ENCODE results near the gene KIZ.
A peak's percentile ranks its signal among the peaks of the same experiment; 100 is the strongest.

Gene KIZ

DNA sequence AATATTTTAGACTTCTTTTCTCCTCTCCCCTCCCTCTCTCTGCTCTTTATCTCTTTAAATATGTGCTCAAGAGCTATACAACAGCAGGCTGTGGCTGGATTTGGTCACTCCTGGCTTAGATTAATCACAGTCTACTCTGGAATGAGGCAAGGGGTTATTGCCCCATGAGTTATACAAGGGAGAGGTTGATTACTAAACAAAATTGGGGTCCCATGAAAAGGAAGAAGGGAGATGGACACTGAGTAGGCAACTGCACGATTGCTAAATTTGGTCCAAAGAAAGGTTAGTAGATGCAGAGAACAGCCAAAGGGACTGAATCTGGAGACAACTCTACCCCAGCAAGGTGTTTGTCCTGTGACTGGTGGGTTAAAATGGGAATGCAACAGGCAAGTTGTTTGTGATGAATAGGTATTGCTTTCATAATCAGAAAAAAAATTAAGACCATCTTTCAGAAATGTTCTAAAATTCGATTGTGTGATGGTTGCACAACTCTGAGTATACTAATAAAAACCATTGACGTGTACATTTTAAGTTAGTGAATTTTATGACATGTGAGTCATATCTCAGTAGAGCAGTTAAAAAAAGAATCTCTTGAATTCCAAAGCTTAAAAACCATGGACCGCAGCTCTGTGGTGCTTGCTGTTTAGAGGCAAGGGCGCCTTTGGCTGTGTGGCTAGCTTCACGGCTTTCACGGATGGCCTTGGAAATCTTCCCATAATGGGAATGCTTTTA lies 57.1 kb downstream of the KIZ start:
- peak; percentile 11 for DNase-seq (ENCODE audit: low read depth)
- TF ChIP-seq, protein P1, sequence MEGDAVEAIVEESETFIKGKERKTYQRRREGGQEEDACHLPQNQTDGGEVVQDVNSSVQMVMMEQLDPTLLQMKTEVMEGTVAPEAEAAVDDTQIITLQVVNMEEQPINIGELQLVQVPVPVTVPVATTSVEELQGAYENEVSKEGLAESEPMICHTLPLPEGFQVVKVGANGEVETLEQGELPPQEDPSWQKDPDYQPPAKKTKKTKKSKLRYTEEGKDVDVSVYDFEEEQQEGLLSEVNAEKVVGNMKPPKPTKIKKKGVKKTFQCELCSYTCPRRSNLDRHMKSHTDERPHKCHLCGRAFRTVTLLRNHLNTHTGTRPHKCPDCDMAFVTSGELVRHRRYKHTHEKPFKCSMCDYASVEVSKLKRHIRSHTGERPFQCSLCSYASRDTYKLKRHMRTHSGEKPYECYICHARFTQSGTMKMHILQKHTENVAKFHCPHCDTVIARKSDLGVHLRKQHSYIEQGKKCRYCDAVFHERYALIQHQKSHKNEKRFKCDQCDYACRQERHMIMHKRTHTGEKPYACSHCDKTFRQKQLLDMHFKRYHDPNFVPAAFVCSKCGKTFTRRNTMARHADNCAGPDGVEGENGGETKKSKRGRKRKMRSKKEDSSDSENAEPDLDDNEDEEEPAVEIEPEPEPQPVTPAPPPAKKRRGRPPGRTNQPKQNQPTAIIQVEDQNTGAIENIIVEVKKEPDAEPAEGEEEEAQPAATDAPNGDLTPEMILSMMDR (IDR thresholded peaks at IDR 0.05; ENCODE audit: control insufficient read depth, extremely low read depth, insufficient read depth), result no peak
- no peak overlapping the region for H3K4me3 ChIP-seq (ENCODE audit: low read depth, low read length)

DNA sequence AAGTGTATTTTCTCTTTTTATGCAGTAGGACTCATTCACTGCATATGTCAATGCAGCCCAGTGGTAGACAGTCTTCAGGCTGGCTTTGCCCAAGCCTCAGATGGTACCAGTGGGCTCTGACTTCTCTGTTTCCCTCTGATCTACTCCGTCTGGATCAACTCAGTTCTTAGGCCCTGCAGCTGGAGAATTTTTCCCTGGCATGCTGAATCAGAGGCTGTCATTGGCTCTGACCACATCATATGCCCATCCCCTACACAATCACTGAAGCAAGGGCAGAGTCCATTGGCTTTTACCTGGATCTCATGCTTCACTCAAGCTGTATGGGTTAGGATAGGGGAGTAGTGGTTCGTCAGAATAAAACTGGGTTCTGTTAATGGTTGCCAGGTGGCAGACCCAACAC lies 57.8 kb downstream of the KIZ start:
- DNase-seq (ENCODE audit: low read depth), result no peak
- no peak overlapping the region for H3K4me3 ChIP-seq (ENCODE audit: low read depth, low read length)
- TF ChIP-seq, protein P1 (IDR thresholded peaks at IDR 0.05; ENCODE audit: control insufficient read depth, extremely low read depth, insufficient read depth), result no peak

DNA sequence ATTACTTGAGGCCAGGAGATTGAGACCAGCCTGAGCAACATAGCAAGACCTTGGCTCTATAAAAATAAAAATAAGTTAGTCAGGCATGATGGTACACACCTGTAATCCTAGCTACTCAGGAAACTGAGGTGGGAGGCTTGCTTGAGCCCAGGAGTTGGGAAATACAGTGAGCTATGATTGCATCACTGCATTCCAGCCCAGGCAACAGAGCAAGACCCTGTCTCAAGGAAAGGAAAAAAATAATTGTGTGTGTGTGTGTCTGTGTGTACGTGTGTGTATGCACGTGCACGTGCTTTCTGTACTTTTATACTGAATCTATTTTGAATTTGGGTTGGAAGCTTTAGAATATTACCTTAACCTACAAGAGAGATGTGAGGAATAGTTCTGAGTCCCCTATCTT lies 58.9 kb downstream of the KIZ start:
- DNase-seq (ENCODE audit: low read depth), result no peak

DNA sequence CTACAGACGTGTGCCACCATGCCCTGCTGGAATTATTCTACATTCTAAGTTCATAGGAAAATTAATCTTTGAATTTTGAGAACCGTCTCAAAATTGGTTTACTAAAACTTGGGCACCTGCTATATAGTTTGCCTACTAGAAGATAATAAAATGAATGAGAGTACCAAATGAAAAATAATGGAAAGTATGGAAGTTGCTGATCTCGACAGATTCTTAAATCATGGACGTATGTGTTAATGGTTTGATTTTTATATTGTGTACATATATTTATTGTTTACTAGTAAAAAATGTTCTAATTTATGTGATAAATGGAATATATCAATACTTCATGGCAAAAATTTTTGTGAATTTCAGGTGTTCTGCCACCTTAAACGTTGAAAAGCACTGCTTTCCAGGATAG lies 60.0 kb downstream of the KIZ start:
- no peak for DNase-seq (ENCODE audit: low read depth)
- TF ChIP-seq, protein P1 (IDR thresholded peaks at IDR 0.05; ENCODE audit: control insufficient read depth, extremely low read depth, insufficient read depth), result no peak
- no peak overlapping the region for H3K4me3 ChIP-seq (ENCODE audit: low read depth, low read length)

More for the DNA sequence above, 58.9 kb downstream of the KIZ start:
- TF ChIP-seq, protein P1 (IDR thresholded peaks at IDR 0.05; ENCODE audit: control insufficient read depth, extremely low read depth, insufficient read depth), result no peak
- H3K4me3 ChIP-seq (ENCODE audit: low read depth, low read length), result no peak overlapping the region

DNA sequence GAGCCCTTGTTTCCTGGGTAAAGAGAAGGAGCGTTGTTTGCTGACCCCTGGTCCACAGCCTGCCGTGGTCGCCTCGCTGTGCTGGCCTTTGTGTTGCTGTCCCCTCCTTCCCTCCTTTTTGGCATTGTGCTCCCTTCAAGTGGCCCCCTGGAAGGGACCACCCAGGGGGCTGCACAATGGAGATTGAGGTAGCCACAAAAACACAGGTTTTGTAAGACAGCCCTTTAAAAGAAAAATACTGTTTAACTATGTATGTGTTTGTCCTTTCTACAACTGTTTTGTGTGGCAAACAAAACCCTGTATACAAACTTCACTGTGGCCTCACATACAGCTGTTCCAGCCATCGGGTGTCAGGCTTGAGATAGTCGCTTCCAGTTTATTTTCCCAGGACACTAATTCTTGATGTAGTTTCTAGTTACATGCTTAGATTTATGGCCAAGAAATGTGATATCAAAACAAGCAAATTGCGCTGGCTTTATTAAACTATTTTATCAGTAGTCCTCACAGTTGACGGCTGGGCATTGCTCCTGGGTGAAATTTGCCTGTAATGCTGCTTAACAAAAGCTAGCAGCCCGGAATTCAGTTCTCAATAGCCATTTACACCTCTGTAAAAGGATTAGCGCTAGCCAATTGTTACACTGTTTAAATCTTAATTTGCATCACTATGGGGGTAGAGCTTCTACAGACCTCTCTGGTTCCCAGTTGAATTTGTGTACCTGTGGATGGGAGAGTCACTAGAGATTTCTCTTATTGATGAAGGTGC lies 64.1 kb downstream of the KIZ start:
- H3K4me3 ChIP-seq (ENCODE audit: low read depth, low read length), result no peak overlapping the region
- TF ChIP-seq, protein P1 (IDR thresholded peaks at IDR 0.05; ENCODE audit: control insufficient read depth, extremely low read depth, insufficient read depth), result no peak
- no peak for DNase-seq (ENCODE audit: low read depth)

DNA sequence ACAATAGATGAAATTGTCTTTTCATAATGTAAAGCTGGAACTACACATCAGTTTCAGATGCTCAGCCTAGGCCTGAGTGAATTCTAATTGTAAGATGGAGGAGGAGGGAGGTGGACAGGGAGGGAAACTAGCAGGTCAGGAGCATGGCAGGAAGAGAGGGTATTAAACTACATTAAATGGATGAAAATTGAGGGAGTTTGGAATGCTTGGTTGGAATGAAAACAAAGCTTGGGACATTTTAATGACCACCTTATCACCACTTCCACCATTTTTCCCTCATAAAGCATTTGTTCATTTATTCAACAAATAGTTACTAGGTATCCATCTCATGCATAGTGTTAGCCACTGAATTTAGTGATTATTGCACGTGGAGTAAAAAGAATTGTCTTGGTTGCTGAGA lies 65.0 kb downstream of the KIZ start:
- H3K4me3 ChIP-seq (ENCODE audit: low read depth, low read length), result no peak overlapping the region
- TF ChIP-seq, protein P1 (IDR thresholded peaks at IDR 0.05; ENCODE audit: control insufficient read depth, extremely low read depth, insufficient read depth), result no peak
- DNase-seq (ENCODE audit: low read depth), result no peak

Measured in LNCaP clone FGC (cell line).